Hindlimb muscle (tissue), 1 donor: ENCODE results near the gene HTR4. TPM values are rescaled to one million over a fixed set of nuclear protein-coding genes. Genes with fewer than 3 reads are reported as not detected.

Source experiments
- DNase-seq: peaks from one replicate; pipeline ENCODE4 v3.0.0-alpha.2; 2013
- polyA plus RNA-seq: library from polyadenylated mRNA; unstranded; fragments of 120-200 nt; gene quantifications from one replicate; pipeline ENCODE4 v1.2.1, GENCODE V29; 2013; ENCODE audit not compliant: insufficient read length

The HTR4 gene
- polyA plus RNA-seq, 1 donor: not detected

DNA sequence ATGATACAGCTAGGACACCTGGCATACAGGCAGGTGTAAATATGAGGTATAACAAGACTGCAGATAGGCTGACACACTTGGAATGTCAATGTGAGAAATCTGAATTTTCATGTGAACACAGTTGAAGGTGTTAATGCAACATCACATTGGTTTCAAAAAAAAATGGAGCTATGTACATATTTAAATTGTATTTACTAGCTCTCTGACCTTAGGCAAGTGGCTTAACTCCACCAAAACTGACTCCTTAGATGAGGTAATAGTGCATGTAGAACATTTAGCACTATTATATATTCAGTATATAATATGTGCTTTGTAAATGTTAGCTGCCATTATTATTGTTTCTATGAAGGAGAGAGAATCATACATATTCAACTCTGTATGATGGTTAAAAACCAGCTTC, 48.0 kb downstream of the HTR4 start:
- DNase-seq: no peak

GRCh38 chr5:148599187-148599586, 55.1 kb downstream of the HTR4 start:
- DNase-seq: no peak

- DNase-seq: no peak
Observed at GRCh38 chr5:148595697-148596096, 58.6 kb downstream of the HTR4 start.

DNA sequence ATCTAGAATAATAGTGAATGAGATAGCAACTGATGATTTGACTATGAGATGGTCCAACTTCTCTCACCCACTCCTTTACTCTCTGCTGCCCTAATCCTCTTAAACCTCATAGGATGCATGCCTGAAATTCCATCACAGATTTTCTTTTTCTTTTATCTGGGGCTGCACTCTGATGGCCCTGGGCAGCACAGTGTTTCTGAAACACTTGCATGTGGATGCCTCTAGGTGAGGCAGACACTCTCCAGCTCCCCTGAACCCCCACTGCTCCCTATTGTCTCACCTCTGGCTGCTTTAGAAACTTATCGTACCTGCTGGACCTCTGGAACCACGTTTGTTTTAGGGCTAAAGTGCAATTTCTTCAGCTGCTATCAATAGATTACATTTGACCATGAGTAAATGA, 67.5 kb downstream of the HTR4 start:
- DNase-seq: no peak

DNA sequence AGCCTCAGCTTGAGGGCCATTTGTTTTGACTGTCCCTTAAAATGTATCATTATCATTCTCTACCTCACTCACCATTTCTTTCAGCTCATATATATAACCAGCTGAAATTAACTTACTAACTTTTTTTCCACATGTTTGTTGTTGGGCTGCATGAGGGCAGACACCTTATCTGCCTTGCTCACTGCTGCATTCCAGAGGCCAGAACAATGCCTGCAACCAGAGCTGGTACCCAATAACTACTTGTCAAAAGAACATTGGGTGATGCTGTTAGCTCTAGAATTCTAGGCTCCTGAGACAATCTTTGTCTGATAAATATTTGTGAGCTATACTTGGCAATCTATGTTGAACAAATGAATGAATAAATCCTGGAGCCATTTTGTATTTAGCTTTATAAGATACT, 68.3 kb downstream of the HTR4 start:
- no peak for DNase-seq

- no peak for DNase-seq
Observed at GRCh38 chr5:148584103-148584502, 70.2 kb downstream of the HTR4 start.

DNA sequence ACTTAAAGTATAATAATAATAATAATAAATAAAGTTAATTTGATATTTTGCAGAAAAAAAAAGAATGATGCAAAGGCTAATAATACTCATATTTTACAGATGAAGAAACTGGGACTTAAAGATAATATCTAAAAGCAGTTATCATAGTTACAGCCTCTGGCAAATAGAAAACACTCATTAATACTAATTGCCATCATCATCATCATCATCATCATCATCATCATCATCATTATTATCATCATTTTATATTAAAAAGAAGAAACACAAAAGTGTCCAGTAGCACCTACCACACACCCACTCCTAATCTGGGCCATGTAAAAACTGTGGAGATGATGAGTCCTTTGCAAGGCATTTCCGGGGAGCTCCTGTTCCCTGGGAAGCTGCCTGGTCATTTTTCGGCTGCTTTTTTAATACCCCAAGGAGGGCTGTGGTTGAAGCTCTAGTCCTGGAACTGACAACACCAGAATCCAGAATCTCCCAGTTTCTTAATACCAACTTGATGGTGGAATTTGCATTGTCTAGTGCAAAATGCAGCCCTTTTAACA, 70.8 kb downstream of the HTR4 start:
- DNase-seq: no peak

DNA sequence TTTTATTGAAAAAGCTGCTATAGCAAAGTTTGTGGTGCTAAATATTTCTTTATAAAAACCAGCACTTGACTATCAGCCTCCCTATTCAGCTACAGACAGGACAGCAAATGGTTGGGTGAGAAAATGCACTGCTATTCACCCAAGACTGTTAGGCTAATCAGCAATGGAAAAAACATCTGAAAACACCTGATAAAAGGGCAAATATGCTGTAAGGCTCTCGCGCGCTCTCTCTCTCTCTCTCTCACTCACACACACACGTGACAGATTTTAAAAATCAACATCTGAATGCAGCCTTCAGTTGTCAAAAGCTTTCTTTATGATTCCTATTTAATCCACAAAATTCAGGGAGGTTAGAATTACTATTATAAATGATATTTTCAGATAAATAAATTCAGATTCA, 80.2 kb downstream of the HTR4 start:
- no peak for DNase-seq

- DNase-seq: no peak
Observed at GRCh38 chr5:148573374-148573773, 81.0 kb downstream of the HTR4 start.

- DNase-seq: no peak
Observed at GRCh38 chr5:148569948-148570347, 84.4 kb downstream of the HTR4 start.

- no peak for DNase-seq
Observed at GRCh38 chr5:148565148-148565547, 89.2 kb downstream of the HTR4 start.

- no peak for DNase-seq
Observed at GRCh38 chr5:148563021-148563420, 91.3 kb downstream of the HTR4 start.

DNA sequence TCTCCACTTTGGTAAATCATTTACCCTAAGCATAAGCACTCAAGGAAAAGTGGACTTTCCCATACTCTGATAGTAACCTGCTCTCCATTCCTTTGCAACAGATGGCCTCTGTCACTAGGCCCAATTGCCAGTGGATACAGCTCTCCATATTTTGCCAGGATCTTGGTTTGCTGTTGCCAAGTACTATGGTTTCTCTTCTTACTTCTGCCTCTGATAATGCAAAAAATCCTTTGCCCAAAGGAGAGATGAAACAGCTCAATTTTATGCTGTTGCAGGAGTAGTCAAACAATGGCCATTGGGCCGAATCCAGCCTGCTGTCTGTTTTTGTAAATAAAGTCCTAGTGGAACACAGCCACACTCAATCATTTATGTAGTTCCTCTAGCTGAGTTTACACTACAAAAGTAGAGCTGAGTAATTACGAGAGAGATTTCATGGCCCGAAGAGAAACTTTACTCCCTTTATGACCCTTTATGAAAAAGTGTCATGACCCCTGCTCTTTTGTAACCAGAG, 92.5 kb downstream of the HTR4 start:
- no peak for DNase-seq

- DNase-seq: peak; percentile 3
Observed at GRCh38 chr5:148559461-148559860, 94.9 kb downstream of the HTR4 start.

DNA sequence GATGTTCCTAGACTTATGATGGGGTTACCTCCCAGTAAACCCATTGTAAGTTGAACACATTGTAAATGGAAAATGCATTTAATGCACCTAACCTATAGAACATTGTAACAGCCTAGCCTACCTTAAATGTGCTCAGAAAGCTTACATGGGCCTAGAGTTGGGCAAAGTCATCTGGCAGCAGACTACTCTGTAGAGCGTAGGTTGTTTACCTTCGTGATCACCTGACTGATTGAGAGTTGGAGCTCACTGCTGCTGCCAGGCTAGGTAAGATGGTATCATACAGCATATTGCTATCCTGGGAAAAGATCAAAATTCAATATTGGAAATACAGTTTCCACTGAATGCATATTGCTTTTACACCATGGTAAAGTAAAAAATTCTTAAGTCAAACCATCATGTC, 95.4 kb downstream of the HTR4 start:
- no peak for DNase-seq

- DNase-seq: no peak
Observed at GRCh38 chr5:148556835-148557234, 97.5 kb downstream of the HTR4 start.

DNA sequence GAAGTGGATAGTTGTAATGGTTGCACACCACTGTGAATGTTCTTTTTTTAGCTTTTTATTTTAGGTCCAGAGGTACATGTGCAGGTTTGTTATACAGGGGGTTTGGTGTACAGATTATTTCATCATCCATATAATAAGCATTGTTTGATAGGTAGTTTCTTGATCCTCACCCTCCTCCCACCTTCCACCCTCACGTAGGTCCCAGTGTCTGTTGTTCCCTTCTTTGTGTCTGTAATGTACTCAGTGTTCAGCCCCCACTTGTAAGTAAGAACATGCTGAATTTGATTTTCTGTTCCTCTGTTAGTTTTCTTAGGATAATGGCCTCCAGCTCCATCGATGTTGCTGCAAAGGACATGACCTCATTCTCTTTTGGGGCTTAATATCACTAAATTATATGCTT, 99.7 kb downstream of the HTR4 start:
- DNase-seq: no peak

DNA sequence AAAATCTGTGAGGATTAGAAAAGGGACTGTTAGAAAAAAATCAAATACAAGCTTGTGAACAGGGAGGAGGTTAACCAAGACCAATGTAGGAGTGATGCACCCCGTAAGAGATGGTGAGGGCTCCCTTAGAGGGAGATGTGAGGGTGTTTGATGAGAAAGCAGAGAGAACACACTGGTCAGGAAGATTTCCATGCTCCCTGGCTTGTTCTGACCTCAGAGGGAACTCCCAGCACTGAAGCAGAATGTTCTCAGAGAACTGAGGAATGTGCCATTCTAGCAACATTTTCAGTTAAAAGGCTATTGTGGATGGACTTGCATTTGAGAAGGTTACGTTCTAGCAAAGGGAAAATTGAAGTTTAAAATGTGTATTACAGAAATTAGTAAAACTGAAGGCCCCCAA, 110.6 kb downstream of the HTR4 start:
- no peak for DNase-seq

DNA sequence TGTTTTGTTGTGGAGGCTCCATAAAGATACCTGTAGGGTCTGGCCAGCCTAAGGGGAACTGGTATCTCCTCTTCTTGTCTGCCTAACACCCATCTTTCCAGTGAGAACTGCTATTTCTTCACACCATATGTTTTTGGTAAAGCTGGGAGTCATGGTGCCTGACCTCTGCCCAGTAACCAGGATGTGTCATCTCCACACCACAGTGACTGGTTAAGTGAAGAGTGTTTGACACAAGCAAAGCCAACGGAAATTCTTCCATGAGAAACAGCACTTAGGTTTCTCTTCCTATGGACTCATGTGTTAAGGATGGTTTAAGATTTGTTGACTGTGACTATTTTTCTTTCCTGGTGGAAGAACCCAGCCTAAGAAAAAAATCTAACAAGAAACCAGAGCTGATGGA, 111.5 kb downstream of the HTR4 start:
- no peak for DNase-seq

DNA sequence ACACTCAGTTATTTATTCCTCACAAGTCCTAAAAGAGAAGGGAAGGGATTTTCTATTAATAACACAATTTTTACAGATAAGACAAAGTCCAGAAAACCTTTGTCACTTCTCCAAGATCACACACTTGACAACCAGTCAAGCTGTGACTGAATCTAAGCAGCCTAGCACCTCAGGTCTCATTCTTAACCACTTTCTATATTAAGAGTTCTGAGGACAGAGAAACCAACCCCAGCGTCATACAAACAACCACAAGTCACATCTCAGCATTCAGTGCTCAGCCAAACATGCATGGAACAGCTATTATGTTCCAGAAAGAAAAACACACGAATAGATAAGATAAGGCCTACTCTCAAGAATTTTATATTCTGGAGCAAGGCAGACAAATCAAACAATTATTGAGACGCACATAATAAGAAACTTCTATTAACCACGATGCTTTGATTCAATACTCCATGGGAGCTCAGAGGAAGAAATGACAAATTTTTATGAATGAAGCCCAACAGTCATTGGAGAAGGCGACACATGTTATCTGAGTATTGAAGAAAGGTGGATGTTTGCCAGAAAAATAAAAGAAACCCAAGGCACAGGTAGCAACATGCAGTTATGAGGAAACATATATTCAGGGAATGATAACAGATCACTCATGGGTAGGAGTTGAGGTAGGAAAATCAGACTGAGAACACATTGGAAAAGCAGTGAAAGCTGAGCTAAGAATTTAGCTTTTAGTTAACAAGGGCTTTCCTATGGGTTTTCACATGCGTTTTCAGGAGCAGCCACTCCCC, 113.1 kb downstream of the HTR4 start:
- no peak for DNase-seq

- no peak for DNase-seq
Observed at GRCh38 chr5:148540647-148541046, 113.7 kb downstream of the HTR4 start.

DNA sequence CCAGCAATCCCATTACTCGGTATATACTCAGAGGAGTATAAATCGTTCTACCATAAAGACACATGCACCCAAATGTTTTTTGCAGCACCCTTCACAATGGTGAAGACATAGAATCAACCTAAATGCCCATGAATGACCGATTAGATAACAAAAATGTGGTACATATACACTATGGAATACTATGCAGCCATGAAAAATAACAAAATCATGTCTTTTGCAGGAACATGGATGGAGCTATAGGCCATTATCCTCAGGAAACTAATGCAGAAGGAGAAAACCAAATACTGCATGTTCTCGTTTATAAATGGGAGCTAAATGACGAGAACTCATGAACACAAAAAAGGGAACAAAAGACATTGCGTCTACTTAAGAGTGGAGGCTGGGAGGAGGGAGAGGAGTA, 114.5 kb downstream of the HTR4 start:
- DNase-seq: no peak

- DNase-seq: no peak
Observed at GRCh38 chr5:148535190-148535589, 119.1 kb downstream of the HTR4 start.

GRCh38 chr5:148532969-148533670, 121.2 kb downstream of the HTR4 start:
- no peak for DNase-seq
